Hippocampal formation (tissue), 2 donors: ENCODE results near the gene TSPO2.
"Not testable (repeated sequence)": the region's sequence is repeated elsewhere in the genome, so short reads cannot be mapped to it uniquely, and the experiment has no call there.

Experiments
- DNase-seq, 2 donors: peaks; one replicate each; lab custom pipeline; 2025; lab: John Stamatoyannopoulos, UW

TSPO2 gene, protein sequence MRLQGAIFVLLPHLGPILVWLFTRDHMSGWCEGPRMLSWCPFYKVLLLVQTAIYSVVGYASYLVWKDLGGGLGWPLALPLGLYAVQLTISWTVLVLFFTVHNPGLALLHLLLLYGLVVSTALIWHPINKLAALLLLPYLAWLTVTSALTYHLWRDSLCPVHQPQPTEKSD

DNA sequence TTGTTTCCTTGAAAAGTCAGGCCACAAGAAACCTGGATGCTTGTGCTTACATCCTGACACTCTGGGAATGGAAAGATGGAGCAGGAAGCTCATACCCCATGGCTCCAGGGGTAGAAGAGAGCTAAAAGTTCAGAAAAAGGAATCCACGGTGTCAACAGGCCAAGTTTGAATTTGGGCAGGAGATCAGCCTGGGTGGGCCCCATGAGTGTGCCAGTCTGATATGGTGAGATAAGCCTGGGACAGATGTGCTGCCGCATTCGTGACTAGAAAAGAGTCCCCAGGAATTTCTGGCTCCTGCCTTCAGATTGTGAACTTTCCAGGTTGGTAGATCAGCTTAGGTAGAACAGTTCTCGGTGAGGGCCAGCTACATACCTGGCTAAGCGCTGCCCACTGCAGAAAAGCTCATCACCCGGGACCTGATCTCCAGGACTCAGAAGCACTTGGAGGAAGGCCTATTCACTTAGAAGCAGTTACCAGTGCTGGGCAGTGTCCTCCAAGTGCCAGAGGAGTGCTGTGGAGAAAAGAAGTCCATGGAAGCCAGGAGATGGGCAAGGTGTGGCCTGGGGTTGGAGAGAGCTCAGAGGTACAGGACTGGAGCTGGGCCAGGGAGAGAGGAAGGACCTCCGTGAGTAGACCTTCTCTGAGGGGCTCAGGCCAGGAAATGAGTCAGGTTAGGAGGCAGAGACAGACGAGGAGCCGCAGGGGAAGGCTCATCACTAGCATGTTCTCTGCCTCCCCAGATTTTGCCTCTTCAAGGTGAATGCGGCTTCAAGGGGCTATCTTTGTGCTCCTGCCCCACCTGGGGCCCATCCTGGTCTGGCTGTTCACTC lies at the start of gene TSPO2:
TSPO2 (plus strand) TSS at position 242 of the 830 bp plus-strand sequence; CDS start at position 761, 519 bp downstream.
- no peak for DNase-seq

DNA sequence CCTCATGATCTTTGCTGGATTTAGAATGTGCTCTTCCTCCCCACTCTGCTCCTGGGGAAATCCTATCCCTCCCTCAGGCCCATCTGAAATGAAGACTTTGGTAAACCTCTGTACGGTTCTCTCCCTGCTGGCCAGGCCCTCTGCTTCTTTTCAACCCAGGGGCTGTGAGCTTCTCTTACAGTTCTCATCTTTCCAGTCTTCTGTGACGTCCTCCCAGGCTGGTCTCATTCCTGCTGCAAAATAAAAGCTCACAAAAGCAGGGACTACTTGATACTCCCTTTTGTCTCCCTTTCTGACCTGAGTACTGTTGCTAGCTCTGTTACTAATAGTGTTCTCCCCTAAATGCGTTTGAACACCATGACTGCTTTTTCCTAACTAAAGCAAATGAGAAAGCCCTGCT lies 49.5 kb upstream of the TSPO2 start:
- no peak for DNase-seq

DNA sequence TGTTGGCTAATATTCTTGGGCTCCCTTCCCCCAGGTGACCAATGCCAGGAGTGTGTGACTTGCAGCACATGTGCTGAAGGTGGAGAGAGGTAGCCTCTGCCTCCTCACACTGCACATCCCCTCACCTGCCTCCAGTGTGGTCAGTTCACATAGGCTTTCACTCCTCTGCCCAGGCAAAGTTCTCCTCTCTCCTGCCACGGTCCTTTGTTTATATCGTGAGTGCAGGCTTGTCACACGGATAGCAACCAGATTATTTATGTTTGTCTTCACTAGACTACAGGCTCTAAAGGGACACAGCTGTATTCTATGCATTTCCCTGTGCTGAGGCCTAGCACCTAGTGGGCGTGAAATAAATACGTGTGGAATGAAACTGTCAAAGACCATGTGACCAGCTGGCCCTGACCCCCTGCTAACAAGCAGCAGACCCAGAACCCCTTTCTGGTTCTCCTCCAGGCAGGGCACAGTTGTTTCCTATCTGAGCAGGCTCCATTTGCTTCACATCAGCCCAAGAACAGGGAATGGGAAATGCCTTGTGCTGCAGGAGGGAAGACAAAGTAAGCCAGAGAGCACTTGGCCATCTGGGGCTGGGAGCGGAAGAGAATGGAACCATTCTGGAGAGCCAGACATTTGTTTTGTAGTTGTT lies 45.6 kb upstream of the TSPO2 start:
- DNase-seq = no peak

DNA sequence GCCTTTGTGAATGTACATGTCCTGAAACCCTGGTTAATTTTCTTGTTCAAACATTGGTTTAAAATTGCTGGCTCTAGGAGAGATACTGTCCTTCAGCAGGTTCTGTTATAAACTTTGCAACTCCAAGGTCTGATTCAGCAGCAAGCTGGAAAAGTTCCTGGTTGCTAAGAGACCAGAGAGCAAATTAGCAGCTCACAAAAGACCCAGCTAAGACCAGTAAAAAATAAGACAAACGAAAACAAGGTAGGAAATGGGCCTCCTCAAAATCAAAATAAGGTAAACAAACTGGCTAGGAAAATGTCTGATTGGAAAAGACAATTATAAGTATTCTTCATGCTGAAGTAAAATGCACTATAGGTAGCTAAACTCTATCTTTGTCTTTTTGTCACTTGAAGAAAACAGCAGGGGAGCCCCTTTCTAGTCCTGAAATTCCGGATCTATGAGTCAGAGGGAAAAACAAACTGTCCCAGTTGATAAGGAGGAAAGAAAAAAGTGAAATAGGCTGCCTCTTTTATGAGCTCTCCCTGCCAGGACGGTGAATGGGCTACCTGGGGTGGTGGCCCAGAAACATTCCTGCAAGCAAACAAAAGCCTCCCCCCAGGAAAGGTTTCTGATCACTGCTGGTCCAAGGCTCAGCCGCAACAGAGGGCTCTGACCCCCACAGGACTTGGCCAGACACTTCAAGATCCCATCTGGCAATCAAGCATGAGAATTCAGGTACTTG lies 44.9 kb upstream of the TSPO2 start:
- DNase-seq = peak in 1 of 2 donors; percentile 35

DNA sequence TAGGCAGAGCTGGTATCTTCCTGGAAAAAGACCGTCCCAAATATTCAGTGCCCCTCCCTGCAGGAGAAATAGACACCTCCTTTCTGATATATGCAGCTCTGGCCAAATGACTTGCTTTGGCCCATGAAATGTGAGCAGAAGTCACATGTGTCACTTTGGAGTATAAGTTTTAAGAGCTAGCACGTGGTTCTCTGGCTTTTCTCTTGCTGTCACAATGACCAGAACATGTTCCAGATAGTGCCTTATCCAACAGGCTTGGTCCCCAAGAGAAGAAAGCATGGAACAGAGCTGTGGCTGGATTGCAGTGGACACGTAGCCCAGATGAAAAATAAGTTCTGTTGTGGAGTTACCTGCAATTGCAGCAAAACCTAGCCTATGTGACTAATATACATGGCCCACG lies 43.6 kb upstream of the TSPO2 start:
- no peak for DNase-seq

DNA sequence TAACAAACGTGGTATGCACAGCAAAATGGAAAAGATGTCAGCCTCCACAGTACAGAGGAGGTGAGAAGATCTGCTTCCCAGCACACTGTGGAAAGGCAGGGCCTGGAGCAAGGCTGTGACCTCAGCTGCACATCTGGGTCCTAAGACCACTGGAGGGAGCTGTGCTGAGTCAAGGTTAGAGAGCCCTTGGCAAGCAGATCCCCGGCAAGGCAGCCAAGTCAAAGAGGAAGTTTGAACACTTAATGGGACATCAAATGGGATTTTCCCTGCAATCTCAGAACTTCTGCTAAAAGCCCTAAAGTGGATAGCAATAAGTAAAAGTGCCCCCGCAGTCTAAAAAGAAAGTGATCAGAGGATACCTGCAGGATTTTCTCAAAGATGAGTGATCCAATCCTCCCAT lies 42.7 kb upstream of the TSPO2 start:
- DNase-seq = no peak

DNA sequence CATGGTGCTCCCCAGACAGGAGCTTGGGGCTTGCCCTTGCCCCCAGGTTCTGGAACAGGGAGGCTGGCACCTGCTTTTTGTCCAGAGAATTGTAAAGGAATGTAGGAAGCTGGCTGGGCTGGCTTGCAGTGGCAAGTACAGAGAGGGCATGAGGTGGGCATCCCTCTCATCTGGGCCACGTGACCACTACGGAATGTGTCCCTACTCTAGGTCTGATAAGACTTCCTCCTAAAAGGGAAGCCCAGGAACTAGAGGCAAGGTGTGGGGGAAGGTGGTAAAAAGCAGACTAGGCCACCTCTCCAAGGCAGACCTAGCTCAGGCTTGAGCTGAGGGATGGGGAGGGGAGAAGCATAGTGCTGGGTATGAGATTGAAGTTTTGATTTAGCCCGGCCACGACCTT lies 42.0 kb upstream of the TSPO2 start:
- no peak for DNase-seq

DNA sequence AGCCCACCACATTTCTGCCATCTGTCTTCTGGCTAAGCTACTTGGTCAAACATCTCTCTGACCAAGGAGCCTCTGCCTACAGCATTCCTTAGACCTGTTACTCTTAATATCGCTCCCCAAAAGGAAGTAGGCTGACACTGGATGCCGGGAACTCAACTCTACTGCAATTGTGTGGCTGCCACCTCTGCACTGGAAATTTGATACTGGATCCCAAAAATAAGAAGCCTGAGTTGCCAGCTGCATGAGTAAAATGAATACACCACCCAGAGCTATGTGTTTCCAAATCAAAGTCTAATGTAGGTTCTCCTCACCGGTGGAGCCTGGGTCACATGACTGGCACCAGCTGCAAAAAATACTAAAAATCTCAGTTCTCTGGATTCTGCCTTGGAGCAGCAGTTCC lies 40.1 kb upstream of the TSPO2 start:
- no peak for DNase-seq

DNA sequence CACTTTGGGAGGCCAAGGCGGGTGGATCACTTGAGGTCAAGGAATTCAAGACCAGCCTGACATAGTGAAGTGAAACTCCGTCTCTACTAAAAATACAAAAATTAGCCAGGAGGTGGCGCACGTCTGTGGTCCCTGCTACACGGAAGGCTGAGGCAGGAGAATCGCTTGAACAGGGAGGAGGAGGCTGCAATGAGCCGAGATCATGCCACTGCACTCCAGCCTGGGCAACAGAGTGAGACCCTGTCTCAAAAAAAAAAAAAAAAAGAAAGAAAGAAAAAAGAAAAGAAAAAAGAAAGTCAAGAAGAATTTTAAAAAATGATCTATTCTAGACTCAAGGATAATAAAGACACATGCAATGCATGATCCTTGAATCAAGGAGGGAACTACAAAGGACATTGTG lies 36.0 kb upstream of the TSPO2 start:
- not testable (repeated sequence) for DNase-seq

DNA sequence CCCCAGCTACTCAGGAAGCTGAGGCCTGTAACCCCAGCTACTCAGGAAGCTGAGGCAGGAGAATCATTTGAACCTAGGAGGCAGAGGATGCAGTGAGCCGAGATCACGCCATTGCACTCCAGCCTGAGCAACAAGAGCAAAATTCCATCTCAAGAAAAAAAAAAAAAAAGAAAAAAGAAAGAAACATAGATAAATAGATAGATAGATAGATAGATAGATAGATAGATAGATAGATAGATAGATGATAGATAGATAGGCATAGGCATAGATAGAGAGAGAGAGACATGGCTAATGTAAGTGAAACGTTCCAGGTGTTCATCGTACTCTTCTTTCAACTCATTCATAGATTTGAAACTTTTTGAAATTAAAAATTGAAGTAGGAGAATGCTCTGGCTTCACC lies 35.3 kb upstream of the TSPO2 start:
- DNase-seq = not testable (repeated sequence)

DNA sequence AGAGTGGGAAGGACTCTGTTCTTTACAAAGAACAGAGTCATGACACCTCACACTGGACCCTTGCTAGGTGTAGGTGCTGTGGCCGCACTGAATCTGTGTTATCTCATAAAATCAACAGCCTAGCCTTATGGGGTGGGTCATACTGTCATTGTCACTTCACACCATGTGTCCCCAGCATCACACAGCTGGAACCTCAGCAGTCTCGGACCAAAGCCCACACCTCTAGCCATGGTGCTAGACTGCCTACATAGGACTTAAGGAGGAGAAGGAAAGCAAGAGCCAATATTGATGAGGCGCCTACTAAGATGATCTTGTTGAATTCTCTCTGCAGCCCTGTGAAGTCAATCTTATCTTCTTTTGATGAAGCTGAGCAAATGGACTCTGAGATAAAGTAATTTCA lies 34.3 kb upstream of the TSPO2 start:
- DNase-seq = no peak

DNA sequence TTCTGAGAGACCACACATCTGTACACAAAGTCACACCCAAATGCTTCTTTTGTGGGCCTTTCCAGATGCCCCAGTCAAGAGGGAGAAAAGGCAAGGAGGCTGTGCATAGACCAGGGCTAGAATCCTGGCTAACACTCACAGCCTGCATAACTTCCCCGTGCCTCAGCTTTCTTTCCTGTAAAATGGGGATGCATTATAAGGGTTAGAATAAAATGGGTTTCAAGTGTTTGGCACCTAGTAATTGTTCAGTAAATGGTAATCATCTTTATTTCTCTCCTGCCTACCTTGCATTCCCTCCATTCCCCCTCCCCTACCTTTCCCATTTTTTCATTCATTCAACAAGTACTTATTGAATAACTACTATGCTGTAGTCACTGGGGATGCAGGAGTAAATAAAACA lies 32.6 kb upstream of the TSPO2 start:
- DNase-seq = no peak

DNA sequence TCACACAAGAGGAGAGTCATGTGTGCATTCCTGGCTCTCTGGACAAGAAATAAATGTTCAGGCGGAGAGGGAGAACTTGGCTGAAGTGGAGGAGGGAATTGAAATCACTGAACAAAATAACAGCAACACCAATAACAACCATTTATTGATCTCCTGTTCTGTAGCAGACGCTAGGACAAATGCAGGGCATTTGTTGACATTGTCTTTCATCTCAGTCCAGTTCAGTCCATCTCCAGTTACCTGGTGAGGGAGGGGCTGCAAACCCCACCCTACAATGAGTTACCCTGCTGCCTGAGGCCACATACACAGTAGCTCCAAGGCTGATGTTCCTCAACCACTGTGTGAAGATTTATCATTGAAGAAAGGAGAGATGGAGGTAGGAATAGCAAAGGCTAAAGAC lies 30.6 kb upstream of the TSPO2 start:
- DNase-seq = no peak

DNA sequence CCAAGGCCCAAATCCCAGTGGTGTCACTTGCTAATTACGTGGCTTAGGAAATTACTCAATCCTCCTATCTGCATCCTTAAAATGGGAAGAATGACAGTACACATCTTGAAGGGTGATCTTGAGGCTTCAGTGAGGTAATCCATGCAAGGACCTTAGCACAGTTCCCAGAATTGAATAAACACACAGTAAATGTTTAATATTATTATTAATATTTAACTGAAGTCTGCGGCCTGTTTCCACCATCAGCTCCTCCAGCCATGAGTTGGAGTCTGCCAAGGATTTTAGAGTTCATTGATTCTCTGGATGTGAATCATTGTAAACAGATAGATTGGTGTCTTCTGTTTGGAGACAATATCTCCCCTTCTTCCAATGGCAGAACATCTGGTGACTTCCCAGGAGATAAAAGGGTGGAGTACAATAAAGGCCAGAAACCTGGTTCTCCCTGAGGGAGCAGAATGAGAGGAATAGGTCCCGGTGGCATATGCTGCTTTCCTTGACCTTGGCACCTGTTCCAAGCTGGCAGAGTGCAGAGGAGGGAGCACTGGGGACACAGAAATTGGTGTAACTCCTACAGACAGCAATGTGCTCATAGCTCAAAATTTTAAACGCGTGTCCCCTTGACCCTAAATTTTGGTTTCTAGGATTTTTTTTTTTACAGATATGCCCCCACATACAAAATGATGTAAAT lies 28.7 kb upstream of the TSPO2 start:
- no peak for DNase-seq

DNA sequence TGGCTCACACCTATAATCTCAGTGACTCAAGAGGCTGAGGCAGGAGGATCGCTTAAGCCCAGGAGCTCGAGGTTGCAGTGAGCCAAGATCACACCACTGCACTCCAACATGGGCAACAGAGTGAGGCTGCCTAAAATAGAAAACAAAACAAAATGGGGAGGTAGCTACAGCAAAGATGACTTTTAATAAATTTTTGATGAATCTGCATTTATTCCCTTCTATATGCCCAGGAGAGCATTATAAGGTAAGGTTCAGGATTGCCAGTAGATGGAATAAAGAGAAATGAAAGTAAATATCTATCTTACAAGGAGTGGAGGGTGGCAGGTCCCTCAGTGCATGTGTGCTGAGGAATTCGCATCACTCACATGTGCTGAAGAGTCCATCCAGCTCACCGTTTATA lies 27.5 kb upstream of the TSPO2 start:
- DNase-seq = no peak

DNA sequence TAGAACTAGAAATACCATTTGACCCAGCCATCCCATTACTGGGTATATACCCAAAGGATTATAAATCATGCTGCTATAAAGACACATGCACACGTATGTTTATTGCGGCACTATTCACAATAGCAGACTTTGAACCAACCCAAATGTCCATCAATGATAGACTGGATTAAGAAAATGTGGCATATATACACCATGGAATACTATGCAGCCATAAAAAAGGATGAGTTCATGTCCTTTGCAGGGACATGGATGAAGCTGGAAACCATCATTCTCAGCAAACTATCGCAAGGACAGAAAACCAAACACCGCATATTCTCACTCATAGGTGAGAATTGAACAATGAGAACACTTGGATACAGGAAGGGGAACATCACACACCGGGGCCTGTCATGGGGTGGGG lies 26.4 kb upstream of the TSPO2 start:
- not testable (repeated sequence) for DNase-seq

DNA sequence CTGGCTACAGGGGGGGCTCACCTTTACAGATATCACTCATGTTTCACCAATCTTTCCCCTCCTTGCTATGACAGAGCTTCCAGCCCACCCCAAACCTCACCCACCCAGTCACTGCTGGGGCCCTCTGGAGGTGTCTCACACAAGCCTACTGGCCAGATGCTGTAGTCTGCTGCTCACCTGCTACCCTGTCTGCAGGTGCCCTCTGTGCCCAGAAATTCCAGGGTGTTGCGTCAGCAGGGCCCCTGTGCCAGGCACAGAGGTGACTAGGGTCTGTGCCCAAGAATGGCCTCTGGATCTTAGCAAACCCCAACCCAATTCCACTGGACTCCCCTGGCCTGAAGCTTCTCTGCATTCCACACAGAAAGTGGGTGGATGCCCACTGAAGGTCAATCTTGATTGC lies 24.6 kb upstream of the TSPO2 start:
- no peak for DNase-seq

DNA sequence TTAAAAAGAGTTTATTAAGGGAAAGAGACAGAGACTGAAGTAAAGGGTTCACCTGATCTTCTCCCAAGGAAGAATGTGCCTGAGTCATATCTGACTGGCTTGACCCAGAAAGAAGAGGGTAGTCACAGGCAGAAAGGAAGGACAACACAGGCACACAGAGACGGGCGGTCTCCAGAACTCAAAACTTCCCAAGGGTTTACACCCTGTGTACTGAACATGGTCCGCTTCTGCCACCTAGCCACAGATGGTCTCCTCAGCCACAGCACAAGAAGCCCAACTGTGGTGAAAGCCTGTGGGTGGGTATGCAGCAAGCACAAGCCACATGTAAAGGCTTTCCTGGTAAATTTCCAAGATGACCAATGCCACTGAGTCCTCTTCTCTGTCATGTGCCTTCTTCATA lies 20.4 kb upstream of the TSPO2 start:
- peak in 1 of 2 donors; percentile 27 for DNase-seq

DNA sequence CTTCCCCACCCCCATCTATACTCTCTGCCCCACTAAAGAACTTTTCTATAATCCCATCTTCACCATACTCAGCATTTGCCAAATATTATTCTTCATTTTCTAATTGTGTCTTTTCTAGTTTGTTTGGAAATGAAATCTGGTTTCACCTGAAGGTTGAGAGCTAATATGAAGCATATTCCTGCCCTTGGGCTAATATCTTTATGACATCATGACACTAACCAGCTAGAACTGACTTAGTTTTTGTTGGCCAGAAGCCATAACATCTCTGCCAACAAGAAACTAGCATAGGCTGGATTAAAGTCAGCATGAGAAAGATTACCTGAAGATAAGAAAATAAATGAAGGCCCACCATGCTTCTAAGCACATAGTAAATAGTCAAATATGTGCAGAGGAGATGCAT lies 20.0 kb upstream of the TSPO2 start:
- no peak for DNase-seq

DNA sequence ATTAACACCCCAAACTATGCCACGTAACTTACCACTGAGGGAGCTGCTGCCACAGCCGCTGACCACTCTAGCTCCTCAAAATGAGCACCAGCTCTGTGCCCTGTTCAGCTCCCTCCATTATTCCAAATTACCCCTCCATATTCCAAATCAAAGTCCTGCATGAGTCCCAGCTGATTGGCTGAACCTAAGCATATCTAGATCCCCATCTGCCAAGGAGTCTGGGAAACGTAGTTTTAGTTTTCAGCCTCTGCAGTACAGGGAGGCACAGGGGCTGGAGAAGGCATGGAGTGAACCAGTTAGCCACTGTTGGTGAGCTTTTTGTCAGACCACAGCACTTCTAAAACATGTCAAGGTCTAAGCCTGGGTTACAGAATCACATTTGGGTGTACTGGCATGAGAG lies 19.2 kb upstream of the TSPO2 start:
- no peak for DNase-seq

DNA sequence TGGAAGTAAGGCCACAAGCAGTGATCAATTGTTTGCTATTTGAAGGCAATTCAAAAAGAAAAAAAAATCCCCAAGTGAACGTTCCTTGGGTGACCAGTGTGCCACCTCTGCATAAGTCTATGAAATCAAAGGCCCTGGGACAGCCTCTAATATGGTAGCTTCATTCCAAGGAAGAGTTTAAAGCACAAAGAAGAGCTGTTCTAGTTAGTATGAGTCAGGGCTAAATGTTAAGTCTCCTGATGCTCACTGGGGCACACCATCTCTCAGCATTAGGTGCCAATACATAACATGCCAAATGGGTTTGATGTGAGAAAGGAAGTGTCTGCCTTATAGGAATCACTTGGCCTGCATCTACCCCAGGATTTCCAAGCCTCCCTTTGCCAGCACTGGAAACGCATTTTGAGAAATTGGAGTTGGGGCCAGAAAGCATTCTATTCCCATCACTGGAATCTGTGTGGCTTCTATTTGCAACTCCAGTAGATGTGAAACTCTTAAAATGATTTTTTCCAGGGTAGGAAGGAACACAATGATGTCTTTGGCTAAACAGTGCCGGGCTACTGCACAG lies 16.2 kb upstream of the TSPO2 start:
- no peak for DNase-seq

DNA sequence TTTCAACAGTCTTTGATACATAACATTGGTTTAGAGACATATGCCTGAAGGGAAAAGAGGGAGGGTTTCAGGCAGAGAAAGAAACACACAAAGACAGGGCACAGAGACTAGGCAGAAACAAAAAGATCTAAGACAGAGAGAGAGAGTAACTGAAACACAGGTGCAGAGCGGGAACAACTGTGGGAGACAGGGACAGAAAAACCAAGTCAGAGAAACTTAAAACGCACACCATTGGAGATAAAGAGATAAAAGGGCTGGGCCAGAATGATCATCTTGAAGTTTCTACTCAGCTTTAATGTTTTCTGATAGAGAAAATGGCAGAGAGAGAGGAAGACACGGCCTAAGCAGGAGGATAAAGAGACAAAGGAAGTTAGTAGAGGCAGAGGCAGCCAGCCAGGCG lies 15.0 kb upstream of the TSPO2 start:
- no peak for DNase-seq
